ENCODE results near the gene COL5A1.
"Not testable (repeated sequence)": the region's sequence is repeated elsewhere in the genome, so short reads cannot be mapped to it uniquely, and the experiment has no call there.

COL5A1 gene

GRCh38 chr9:134709512-134710270 lies 68.1 kb downstream of the COL5A1 start:
- no peak for DNase-seq (ENCODE audit: low read depth)

- no peak for DNase-seq (ENCODE audit: low read depth)
Observed at GRCh38 chr9:134710271-134710540, 68.6 kb downstream of the COL5A1 start.

- no peak for DNase-seq (ENCODE audit: low read depth)
Observed at GRCh38 chr9:134710901-134711300, 69.3 kb downstream of the COL5A1 start.

- DNase-seq (ENCODE audit: low read depth) = no peak
Observed at GRCh38 chr9:134712243-134712642, 70.6 kb downstream of the COL5A1 start.

- no peak for DNase-seq (ENCODE audit: low read depth)
Observed at GRCh38 chr9:134712926-134713325, 71.3 kb downstream of the COL5A1 start.

- DNase-seq (ENCODE audit: low read depth) = not testable (repeated sequence)
Observed at GRCh38 chr9:134715536-134715935, 73.9 kb downstream of the COL5A1 start.

GRCh38 chr9:134716067-134716466 lies 74.5 kb downstream of the COL5A1 start:
- DNase-seq (ENCODE audit: low read depth) = no peak

GRCh38 chr9:134717056-134717455 lies 75.5 kb downstream of the COL5A1 start:
- no peak for DNase-seq (ENCODE audit: low read depth)

GRCh38 chr9:134717924-134718645 lies 76.5 kb downstream of the COL5A1 start:
- DNase-seq (ENCODE audit: low read depth) = no peak

- DNase-seq (ENCODE audit: low read depth) = no peak
Observed at GRCh38 chr9:134719331-134719730, 77.7 kb downstream of the COL5A1 start.

GRCh38 chr9:134720136-134720753 lies 78.6 kb downstream of the COL5A1 start:
- DNase-seq (ENCODE audit: low read depth) = no peak

- no peak for DNase-seq (ENCODE audit: low read depth)
Observed at GRCh38 chr9:134720796-134721195, 79.2 kb downstream of the COL5A1 start.

- no peak for DNase-seq (ENCODE audit: low read depth)
Observed at GRCh38 chr9:134721344-134721743, 79.7 kb downstream of the COL5A1 start.

- no peak for DNase-seq (ENCODE audit: low read depth)
Observed at GRCh38 chr9:134722120-134722701, 80.6 kb downstream of the COL5A1 start.

- no peak for DNase-seq (ENCODE audit: low read depth)
Observed at GRCh38 chr9:134723037-134723436, 81.4 kb downstream of the COL5A1 start.

GRCh38 chr9:134723491-134724190 lies 82.0 kb downstream of the COL5A1 start:
- DNase-seq (ENCODE audit: low read depth) = no peak

GRCh38 chr9:134724202-134724911 lies 82.8 kb downstream of the COL5A1 start:
- peak; percentile 44 for DNase-seq (ENCODE audit: low read depth)

- DNase-seq (ENCODE audit: low read depth) = no peak
Observed at GRCh38 chr9:134724912-134725604, 83.5 kb downstream of the COL5A1 start.

GRCh38 chr9:134725605-134725940 lies 84.0 kb downstream of the COL5A1 start:
- no peak for DNase-seq (ENCODE audit: low read depth)

- no peak for DNase-seq (ENCODE audit: low read depth)
Observed at GRCh38 chr9:134726026-134726721, 84.6 kb downstream of the COL5A1 start.

- DNase-seq (ENCODE audit: low read depth) = no peak
Observed at GRCh38 chr9:134726722-134727034, 85.1 kb downstream of the COL5A1 start.
